Subcutaneous adipose tissue (tissue), 4 donors: Measurements from ENCODE around the gene GALR1. TPM values are rescaled to one million over a fixed set of nuclear protein-coding genes. Genes with fewer than 3 reads are reported as not detected.

ENCODE experiments used
- total RNA-seq, 4 donors: library from RNA; depleted of rRNA; stranded (reverse); fragments of >200 nt; gene quantifications; one replicate each; pipeline ENCODE4 v1.1.0, GENCODE V29; 2016
- TF ChIP-seq, protein P1 (sequence below): fragments of 450-650 bp; IDR thresholded peaks from one replicate; pipeline ENCODE4 v1.5.1; 2016; ENCODE audit warnings: low read depth, mild to moderate bottlenecking, control low read depth, antibody characterized with exemption, moderate library complexity

The GALR1 gene
- total RNA-seq, 4 donors from 2014 or later, result under 0.01 to 3.6 (median 0.60) TPM

DNA sequence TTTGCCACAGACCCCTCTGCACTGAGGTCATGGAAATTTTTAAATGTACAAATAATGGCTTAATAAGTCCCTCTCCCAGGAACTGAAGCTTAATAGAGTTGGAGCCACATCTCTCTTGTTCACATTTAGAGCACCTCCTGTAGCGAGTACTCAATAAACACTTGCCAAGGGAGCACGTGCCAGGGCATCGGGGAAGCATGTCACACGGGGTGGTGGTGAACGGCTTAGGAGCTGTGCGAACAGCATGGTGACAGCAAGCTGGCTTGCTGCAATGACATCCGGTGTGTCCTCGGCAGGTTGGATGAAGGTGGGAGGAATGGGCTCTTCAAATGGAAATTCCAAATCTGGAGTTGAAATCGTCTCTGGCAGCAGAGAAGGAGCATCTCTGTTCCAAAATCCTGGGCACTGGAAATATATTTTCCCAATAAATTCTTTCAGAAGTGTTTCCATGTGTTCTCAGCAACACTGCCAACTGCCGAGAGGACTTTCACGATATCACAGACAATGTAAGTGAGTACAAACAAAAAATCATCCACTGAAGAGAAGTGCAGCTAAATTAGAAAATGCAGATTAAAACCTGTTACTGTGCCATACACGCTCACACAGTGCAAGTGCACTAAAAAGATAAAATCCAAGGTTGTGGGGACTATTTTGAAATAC, 74.1 kb downstream of the GALR1 start:
- TF ChIP-seq, protein P1, sequence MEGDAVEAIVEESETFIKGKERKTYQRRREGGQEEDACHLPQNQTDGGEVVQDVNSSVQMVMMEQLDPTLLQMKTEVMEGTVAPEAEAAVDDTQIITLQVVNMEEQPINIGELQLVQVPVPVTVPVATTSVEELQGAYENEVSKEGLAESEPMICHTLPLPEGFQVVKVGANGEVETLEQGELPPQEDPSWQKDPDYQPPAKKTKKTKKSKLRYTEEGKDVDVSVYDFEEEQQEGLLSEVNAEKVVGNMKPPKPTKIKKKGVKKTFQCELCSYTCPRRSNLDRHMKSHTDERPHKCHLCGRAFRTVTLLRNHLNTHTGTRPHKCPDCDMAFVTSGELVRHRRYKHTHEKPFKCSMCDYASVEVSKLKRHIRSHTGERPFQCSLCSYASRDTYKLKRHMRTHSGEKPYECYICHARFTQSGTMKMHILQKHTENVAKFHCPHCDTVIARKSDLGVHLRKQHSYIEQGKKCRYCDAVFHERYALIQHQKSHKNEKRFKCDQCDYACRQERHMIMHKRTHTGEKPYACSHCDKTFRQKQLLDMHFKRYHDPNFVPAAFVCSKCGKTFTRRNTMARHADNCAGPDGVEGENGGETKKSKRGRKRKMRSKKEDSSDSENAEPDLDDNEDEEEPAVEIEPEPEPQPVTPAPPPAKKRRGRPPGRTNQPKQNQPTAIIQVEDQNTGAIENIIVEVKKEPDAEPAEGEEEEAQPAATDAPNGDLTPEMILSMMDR, result no peak

Other genes starting within 250 kb of the GALR1 start
- 10 to 100 TPM; 18.1 to 58.8 (median 30.6) TPM for gene MBP, start 117.1 kb upstream of the GALR1 start, total RNA-seq